GM20000 (cell line): ENCODE data around the gene CDH26.

Source experiments
- DNase-seq: peaks from one replicate; pipeline ENCODE4 v3.0.0; 2012; ENCODE audit warnings: low spot score
- TF ChIP-seq, protein P1 (sequence below): IDR thresholded peaks from 2 replicates; pipeline ENCODE4 v1.5.1; 2012; ENCODE audit warnings: mild to moderate bottlenecking, control low read depth; ENCODE audit errors: extremely low read depth, missing control alignments

CDH26 gene

DNA sequence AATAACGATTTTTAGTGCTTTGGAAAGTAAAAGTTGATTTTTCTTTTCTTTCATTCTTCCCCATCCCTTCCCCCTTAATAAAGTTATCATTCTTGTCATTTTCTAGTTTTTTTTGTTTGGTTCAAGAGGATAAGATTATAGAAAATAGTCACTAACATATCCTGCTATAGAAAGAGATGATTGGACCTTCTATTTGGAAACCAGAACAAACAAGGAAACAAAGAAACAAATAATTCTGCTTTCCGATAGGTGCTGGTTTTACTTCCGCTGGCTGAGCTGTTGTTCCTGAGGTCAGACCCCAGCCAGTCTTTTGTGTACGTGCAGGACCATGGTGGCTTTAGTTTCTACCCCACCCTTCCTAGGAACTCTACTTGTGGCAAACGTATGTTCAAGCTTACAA, at the start of gene CDH26:
TSS of gene CDH26 (plus strand) at position 301 of the 400 bp plus-strand sequence. CDS start 304 bp downstream, outside the sequence.
- DNase-seq, result no peak
- TF ChIP-seq, protein P1, sequence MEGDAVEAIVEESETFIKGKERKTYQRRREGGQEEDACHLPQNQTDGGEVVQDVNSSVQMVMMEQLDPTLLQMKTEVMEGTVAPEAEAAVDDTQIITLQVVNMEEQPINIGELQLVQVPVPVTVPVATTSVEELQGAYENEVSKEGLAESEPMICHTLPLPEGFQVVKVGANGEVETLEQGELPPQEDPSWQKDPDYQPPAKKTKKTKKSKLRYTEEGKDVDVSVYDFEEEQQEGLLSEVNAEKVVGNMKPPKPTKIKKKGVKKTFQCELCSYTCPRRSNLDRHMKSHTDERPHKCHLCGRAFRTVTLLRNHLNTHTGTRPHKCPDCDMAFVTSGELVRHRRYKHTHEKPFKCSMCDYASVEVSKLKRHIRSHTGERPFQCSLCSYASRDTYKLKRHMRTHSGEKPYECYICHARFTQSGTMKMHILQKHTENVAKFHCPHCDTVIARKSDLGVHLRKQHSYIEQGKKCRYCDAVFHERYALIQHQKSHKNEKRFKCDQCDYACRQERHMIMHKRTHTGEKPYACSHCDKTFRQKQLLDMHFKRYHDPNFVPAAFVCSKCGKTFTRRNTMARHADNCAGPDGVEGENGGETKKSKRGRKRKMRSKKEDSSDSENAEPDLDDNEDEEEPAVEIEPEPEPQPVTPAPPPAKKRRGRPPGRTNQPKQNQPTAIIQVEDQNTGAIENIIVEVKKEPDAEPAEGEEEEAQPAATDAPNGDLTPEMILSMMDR, result no peak

DNA sequence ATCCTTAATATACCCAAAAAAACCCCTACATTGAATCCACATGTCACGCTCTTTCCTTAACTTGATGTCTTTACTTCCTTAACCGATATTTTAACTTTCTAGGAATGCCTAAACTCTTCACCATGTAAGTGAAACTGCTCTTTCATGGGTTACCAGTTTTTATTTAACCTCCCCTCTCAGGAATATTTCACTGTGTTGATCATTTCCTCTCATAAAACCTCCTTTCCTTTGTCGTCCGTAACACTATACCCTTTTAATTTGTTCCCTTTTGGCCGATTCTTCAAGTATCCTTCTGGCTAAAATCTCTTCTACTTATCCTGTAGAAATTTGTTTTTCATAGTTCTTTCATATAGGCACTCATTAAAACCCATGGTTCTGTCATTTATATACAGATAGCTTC, 49.4 kb upstream of the CDH26 start:
- TF ChIP-seq, protein P1, result no peak
- no peak for DNase-seq

DNA sequence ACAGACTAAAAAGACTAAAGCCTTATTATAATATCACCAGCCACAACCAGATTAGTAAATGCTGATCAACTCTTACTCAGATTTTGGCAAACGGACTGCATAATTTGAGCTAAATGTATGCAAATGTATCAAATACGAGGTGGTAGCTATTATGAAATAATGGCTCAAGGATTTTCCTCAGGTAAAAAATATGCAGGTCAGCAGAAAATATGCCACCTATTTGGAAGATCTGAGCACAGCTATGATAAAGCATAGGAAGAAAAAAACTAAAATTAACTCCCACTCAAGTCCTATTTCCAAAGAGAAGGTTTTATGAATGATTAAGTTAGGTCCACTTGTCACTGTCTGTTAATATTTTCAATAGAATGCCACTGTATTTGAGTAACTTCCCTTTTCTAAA, 47.2 kb upstream of the CDH26 start:
- no peak for DNase-seq
- TF ChIP-seq, protein P1, result no peak

DNA sequence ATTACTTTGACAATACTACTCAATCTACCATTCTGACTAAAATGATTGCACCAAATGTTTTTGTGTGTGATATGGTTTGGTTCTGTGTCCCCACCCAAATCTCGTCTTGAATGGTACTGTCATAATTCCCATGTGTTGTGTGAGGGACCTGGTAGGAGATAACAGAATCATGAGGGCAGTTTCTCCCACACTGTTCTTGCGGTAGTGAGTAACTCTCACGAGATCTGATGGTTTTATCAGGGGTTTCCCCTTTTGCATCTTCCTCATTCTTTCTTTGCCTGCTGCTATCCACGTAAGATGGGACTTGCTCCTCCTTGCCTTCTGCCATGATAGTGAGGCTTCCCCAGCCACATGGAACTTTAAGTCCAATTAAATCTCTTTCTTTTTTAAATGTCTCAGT, 45.6 kb upstream of the CDH26 start:
- no peak for DNase-seq
- TF ChIP-seq, protein P1, result no peak

DNA sequence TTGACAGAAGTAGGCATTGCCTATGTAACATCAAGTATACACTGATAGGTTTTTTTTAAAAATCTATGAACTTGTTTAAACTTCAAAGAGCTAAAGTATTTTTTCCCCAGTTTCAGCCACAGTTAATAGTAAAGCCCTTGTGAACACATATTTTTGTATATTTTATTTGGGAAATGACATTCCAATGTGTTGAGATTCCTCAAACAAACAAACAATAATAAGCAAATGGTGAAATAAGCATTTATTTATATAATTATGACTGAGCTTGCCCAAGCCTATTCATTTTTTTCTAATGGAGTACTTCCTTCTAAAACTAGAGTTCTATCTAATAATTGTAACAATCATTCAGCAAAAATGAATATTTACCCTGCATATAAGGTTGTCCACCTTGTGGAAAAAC, 37.3 kb upstream of the CDH26 start:
- no peak for DNase-seq
- TF ChIP-seq, protein P1, result no peak

DNA sequence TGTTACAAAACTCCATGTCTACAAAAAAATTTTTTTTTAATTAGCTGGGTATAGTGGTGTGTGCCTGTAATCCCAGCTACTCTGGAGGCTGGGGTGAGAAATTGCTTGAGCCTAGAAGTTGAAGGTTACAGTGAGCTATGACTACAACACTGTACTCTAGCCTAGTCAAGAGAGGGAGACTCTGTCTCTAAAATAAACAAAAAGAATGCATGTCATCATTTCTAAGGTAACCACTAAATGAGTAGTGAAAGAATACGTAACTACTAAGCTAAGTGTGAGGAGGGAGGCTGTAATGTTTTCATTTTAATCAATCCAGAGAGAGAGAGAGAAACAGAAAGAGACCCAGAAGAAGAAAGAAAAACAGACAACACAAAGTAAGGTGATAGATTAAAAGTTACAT, 34.7 kb upstream of the CDH26 start:
- DNase-seq, result no peak
- TF ChIP-seq, protein P1, result no peak

DNA sequence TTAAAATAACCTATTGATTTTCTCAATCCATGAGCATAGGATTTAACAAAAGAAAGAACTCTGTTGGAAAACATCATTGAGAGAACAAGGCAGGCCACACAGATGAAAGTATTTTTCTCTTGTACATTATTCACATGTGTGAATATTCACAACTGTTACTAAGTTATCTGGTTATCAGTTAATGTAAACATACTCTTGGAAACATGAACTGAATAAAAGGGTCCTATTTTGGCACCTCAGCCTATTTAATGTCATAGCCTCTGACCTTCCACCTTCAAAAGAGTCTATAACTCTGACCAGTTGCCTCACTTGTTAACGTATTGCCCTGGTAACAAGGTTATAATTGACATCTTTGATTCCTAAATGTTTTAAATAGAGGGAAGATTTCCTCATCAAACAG, 32.9 kb upstream of the CDH26 start:
- DNase-seq, result no peak
- TF ChIP-seq, protein P1, result no peak

DNA sequence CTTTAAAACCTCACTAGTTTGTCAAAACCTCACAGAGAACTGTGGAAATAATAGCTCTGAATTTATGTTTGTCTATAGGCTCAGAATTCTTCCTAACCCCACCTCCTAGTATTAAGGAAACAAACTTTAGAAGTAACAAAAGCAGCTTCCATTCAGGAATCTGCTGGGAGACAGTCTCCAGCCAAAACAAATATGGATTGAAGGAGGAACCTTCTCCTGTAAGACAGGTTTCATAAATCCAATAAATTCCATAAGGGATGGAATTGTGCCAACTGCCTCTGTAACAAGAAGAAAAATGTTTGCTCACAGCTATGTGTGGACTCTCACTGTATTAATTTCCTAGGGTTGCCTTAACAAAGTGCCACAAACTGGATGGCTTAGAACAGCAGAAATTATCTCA, 32.3 kb upstream of the CDH26 start:
- DNase-seq, result no peak
- TF ChIP-seq, protein P1, result no peak
